SKM-1 (cell line): ENCODE results near the gene RABL3.
"Not testable (repeated sequence)": the region's sequence is repeated elsewhere in the genome, so short reads cannot be mapped to it uniquely, and the experiment has no call there.

Experiments
- DNase-seq: peaks from one replicate; lab custom pipeline; 2025; ENCODE audit not compliant: unreplicated experiment; lab: John Stamatoyannopoulos, UW

Gene RABL3

DNA sequence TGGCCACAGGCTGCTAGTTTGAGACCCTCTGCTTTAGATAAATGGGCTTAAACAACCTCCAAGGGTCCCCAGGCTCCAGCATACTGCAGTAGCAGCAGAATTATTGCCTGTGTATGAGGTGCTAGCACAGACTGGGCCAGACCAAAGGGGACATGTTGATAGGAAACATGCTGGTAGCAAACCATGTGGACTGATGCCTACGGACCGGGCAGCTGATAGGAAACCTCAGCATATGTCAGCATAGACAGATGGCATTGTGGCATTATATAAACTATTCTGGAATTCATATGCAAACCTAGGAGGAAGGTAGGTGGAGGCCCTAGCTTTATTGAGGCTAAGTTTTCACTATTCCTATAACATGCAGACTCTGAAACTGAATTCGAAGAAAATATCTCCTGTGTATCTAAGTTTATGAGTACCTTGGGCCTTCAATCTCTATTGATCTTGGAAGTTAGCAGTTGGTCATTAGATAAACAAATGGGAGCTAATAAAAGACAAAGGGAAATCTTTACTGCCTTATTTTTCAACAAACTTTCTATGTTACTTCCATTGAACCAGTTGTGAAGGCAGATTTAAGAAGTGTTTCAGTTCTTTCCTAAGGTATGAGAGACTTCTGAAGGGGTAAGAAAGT, 58.5 kb downstream of the RABL3 start:
- no peak for DNase-seq

DNA sequence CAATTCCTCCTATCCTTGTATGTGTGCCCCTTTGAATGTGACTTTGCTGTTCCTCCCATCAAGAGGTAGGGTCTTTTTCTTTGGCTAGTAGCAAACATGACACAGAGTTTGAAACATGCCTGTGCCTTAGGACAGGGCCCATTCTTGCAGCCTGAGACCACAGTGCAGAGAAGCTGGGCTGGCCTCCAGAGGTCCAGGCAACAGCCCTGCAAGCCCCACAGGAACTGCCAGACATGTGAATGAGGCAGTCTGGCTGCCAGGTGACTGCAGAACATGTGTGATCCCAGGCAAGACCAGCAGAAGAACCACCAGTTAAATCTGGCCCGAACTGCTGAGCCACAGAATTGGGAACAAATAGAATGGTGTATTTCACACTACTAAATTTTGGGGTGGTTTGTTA, 59.1 kb downstream of the RABL3 start:
- no peak for DNase-seq

DNA sequence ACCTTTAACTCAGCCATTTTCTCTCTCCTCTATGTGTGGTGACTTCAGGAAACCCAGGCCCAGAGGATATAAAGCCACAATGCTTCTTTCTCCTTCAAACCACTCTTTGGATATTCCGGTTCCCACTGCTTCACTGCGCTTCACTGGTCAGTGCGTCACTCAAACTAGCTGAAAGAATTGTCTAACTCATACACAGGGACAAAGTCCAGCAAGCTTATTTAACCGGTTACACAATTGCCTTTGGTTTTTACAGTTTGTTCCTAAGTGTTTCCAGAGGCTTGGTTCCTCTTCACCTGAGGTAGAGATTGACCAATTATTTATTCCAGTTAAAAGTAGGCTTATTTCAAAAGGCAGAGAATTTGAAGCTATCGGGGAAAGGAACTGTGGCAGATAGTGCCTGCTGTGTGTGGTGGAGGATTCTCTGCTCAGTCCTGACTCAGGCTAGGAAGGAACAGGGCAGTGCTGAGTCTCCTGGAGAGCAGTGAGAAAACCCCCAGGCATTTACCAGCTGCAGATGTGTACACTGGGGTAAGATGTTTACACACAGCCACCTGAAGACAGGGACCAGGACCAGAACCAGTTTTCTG, 60.1 kb downstream of the RABL3 start, which contains the start of gene HGD:
Gene HGD, minus strand, starts transcription at position 145 of the 587 bp plus-strand sequence. Its CDS starts 128 bp downstream, at position 17.
- DNase-seq, result no peak

DNA sequence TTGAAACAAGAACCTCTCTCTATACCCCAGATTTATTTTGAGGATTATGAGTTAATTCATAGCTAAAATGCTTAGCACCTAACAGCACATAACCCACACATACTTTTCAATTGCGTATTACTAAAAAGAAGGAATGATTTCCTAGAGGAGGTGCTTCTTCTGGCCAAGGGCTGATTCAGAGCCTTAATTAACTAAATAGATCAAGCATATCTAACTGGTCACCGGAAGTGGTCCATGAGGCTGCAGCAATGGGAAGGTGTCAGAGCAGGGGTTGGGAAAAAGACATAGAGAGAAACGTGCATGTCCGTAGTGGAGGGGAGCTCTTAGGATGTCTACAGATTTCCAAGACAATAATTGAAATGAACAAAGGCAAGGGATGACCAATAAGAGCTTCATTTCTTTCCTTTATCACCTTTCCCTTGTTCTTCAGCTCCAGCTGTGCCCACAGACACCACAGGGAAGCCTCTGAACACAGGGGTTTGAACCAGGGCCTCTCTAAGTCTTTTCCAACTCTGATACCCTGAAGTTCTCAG, 60.7 kb downstream of the RABL3 start:
- no peak for DNase-seq

DNA sequence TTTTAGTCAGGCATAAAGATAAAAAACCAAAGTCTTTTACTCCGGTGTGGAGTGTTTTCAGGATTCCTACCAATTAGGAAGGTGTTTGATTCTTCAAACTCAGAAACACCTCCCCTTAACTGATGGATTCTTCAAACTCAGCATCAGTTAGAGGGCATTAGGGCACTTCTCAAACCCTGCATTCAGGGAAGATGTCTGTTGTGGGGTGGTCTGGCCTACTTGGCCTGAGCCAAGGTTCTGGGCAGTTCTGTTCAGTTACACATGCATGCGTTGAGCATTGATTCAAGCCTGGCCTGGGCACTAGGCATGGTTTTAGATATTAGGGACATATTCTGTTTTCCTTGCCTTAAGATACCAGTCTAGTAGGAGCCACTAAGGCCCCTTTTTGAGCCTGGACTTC, 61.3 kb downstream of the RABL3 start:
- DNase-seq, result no peak

DNA sequence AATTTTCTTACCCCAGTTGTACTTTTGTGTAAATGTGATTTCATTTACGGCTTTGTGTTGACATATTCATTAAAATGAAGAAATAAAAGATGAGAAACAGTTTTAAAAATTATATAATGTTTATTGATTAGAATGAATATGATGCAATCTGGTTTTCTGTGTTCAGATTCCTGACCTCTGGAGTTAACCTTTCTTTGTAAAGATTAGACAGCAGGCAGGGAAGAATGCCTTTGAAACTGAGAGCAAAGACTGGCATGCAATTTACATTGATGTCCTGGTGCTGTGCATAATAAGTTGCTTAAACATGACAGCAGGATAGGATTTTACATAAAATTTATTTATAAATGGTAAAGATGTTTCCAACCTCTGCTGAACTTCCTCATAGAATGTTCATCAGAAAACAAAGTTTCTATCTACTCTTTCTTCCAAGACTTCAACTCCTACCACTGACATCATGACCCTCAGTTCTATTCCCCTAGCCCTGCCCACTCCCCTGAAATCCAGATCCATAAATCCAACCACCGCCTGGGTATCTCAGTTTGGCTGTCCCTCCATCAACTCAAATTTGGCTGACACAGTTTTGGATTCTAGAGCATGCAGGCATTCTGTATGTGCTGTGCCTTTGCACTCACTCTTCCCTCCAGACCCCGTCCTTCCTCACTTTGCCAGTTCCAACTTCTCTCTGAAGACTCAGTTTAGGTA, 62.0 kb downstream of the RABL3 start:
- no peak for DNase-seq

DNA sequence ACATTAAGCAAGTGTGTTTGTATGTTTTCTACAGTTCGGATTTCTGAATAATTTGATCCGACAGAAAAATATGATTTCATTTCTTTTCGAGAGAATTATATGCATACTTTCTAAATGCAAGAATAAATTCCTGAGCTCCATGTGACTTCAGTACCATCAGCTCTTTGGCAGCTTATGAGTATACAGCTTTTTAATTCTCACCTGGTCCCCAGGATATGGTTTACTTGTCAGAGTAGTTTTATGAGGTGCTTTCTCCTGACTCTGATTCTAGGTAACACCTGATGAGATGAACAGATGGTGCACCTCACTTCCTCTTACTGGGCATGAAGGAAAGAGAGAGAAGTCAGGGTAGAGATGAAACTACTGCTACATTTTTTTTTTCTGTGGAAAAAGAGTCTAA, 63.3 kb downstream of the RABL3 start:
- no peak for DNase-seq

DNA sequence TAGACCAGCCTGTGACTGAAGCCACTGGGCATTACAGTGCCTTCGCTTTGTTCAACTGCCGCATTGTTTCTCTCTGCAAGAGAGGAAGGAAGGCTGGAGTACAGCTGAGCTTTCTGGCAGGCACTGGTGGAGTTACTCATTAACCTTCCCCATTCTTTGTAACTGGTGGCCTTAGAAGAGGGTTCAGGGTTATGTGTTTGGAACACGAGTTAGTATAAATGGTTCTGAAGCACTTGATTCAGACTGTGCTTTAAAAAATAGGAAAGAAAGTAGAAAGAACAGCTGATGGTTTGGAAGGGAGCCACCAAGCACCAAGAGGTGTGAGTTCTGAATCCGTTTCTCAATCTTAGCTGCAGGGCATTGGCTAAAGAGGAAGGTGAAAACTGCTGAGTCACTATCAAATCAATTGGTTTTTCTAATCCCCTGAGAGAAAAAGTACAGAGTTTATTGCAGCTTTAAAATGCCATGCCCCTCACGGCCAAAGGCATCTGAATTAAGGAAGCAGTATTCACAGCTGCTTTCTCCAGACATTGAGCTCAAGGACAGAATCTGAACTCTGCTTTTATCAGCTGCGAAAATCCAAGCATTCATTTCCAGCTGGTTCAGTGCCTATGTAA, 63.9 kb downstream of the RABL3 start:
- DNase-seq, result peak; percentile 81

DNA sequence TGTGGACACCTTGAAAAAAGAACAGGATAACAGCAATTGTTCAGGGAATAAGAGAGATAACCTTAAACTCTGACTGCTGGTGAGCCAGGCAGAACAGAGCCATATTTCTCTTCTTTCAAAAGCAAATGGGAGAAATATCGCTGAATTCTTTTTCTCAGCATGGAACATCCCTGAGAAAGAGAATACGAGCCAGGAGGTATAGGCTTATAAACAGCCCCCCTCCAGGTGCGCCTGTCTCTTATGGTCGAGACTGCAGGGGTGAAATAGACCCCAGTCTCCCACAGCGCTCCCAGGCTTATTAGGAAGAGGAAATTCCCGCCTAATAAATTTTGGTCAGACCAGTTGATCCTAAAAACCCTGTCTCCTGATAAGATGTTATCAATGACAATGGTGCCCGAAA, 65.1 kb downstream of the RABL3 start:
- DNase-seq, result not testable (repeated sequence)

DNA sequence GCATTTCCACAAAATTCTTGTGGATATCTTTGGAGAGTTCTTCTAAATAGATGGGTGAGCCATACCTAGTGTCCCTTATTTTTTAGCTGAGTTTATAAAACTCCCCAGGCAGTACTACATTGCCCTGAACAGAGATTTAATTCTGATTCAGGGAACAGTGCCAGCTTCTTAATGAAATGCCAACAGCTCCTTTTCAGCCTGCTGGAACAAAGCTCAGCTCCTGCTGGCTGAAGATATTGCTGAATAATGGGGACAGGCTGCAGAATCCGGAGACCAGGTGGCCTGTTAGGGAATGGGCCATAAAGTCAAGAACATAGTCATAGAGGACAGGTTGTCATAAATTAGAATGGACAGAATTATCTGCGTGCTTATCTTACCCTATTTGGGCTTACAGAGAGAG, 69.2 kb downstream of the RABL3 start:
- DNase-seq, result no peak

DNA sequence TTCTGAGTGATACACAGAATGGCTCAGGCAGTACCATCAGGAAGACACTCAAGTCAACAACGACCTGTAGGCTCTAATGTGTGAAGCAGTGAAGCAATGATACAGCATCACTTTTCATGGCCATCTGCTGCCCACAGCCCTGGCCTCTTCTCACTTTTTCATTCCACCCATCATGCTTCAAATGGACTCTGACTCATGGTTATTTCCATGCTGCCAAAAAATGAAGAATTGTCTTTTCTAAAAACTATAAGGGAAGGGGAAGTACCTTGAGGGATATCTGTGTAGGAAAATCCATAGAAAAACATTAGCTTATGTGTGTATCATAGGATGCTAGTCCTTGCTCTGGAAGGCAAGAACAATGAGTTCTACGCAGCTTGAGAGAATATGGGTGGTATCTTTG, 71.7 kb downstream of the RABL3 start:
- no peak for DNase-seq

DNA sequence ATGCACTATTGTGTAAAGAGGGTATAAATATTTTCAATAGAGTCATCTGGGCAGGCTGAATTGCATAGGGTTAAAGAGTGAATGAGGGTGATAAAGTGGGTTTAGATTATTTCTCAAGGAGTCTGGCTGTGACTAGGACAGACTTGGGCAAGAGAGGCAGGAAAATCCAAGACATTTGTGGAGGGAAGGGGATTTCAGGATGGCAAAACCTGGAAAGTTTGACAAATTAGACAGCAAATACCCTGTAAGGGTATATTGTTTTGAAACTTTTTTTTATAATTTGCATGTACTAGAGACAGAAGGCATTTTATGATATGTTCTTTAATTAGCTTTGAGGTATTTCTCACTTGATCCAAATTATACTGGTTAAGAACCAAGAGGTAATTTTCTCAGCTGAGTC, 77.4 kb downstream of the RABL3 start:
- DNase-seq, result no peak

DNA sequence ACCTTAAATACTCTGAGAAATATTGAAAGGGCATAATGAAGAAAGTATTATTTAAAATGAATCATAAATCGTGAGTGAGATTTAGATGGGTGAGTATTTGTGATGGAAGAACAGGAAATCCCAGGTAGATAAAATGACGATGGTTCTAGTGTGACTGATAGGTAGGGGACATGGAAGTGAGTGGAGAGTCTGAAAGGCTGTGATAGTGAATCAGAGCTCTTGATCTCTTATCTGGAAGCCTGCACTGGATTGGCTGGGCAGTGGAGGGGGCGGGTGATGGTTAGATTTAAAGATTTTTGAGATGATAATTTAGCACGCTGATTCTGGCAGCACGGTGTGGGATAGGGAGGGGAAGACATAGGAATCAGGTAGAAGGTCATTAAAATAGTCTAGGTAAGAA, 80.4 kb downstream of the RABL3 start:
- DNase-seq, result no peak

DNA sequence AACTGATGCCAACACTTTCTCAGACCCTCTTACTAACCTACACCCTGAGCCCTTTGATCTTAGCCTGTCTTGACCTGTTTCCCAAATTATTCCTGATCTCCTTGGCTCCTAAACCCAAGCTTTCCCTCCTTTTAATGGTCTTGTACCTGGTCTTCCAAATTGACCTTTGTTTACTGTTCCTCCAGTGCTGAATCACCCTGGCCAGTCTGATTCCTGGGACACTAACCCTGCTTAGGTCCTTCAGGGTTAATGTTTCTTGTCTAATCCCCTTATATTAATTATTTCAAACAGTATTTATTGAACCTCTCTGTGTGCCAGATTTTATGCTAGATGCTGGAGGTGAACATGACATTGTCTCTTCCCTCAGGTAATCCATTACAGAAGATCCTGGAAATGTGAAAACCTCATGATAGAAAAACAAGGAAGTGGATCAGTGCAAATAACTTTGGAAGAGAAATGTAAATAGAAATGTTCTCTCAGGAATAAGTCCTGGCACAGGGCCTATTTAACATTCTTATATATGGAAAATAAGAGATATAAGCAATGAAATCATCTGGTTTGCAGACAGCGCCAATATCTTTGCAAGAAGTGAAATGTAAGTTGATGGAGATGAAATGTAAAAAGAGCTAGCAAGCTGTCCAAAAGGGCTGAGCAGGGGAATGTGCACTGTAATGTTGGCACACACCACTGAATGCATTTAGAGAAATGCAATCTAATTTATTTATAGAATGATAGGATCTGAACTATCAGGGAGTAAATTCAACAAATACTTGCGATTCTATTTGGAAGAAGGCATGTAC, 81.0 kb downstream of the RABL3 start:
- no peak for DNase-seq

DNA sequence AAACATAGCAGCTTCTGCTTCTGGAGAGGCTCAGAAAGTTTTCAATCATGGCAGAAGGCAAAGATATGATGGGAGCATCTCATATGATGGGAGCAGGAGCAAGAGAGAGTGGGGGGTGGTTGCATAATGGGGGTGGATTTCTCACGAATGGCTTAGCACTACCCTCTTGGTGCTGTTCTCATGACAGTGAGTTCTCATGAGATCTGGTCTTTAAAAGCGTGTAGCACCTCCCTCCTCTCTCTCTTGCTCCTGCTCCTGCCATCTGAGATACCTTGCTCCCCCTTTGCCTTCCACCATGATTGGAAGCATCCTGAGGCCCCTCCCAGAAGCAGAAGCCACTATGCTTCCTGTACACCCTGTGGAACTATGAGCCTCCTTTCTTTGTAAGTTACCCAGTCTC, 82.5 kb downstream of the RABL3 start:
- no peak for DNase-seq

DNA sequence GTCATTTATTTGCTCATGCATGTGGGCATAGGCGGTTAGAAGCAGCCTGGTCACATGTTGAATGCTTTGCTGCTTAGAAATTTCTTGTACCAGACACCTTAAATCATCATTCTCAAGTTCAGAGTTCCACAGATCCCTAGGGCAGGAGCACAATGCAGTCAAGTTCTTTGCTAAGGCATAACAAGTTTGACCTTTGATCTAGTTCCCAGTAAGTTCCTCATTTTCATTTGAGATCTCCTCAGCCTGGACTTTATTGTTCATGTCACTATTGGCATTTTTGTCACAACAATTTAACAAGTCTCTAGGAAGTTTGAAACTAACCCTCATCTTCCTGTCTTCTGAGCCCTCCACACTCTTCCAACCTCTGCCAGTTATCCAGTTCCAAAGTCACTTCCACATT, 83.0 kb downstream of the RABL3 start:
- DNase-seq, result peak; percentile 15

DNA sequence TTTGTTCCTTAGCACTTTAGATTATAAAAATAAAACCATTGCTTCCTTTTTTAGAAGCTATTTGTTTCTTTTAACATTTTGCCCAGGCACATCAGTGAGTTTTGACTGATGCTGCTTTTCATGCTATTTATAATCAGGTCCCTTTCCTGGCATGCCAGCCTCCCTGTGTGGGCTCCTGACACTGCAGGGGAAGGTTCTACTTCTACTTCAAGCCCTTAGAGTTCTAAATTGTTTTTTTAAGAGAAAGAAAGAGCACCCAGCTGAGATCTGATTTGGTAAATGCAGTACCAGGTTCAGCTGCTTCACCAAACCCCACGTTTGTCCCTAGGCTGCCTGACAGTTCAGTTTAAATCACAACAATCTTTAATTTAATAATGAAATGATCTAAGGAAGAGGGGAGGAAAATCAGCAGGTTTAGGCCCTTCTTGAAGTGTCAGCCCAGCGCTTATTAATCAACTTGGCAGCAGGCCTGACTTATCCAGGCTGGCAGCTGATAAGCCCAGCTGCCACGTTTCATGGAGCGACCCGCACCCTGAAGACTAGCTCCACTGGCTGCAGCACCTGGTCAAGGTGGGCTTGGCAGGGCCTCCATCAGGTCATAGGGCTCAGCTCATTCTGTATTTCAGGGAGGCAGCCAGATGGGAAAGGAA, 89.3 kb downstream of the RABL3 start:
- no peak for DNase-seq

DNA sequence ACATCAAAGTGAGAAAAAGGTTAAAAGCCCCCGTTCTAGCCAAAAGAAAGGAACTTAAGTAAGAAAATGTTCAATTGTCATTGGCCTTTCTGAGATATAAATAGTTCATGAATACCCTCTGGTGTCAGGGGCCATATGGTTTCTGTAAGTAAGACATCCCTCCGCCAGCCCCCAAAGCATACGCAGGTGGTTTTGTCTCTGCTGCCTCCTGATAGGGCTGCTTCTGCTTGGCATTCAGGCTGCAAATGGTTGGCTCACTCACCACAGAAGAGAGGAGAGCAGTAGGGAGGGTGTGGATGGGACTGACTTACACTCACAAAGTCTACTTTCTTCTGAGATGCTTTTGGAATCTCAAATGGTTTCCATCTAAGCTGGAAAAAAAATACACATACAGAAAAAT, 90.0 kb downstream of the RABL3 start:
- DNase-seq, result no peak

DNA sequence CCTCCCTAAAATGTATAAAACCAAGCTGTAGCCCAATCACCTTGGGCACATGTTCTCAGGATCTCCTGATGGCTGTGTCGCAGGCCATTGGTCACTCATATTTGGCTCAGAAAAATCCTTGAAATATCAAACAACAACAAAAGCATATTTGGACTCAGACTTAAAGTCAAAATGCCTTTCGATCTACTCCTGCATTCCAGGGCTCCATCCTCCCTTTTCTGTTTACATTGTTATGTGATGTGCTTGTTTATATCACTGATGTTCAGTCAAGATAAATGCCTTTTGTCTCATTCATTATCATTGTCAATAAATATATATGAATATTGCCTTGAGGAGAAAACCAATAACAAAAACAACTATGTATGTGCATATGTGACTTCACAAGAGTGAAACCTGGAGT, 92.0 kb downstream of the RABL3 start:
- no peak for DNase-seq

DNA sequence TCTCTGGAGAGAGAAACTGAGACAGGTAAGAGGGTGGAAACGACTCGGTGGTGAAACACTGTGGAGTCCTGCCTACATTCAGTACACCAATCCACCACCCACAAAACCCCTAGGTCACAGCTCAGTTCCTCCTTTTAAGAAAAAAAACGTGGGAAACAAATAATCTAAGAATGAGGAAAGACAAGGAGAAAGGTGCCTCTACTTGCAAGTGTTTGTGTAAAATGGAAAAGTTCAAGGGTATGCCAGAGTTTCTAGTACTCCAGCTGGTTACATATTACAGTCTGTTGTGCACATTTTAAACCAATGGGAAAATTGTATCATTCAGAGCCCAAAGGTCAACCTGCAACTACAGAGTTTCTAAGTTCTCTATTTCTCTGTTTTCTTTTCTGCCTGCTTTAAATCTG, 92.5 kb downstream of the RABL3 start:
- DNase-seq, result no peak

DNA sequence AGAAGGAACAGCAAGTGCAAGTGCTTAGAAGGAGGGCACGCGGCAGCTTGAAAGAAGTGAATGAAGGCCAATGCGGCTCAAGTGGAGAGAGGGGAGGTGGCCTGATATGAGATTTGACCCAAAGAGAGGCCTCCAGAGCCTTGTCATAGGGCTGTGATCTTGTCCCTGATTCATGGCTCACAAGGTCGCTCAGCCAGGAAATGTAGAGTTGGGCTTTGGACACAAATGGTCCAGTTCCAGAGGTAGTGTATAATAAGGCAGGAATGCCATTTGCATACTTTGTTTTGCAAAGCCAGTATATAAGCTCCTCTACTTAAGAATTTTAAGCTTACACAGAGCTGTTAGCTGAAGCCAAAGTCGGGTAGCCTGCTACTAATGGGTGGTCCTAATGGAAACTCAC, 94.0 kb downstream of the RABL3 start:
- no peak for DNase-seq
